Mononuclear cell (primary cell): ENCODE measurements around the gene DHX34. TPM values are rescaled to one million over a fixed set of nuclear protein-coding genes. Genes with fewer than 3 reads are reported as not detected.
"Not testable (repeated sequence)": the region's sequence is repeated elsewhere in the genome, so short reads cannot be mapped to it uniquely, and the experiment has no call there.

Experiments
- H3K27me3 ChIP-seq: 2 replicates; pipeline ENCODE4 v1.6.0; 2011; ENCODE audit warnings: low read length, control low read depth; ENCODE audit not compliant: insufficient read depth
- H3K4me1 ChIP-seq: 2 replicates; pipeline ENCODE4 v1.5.1; 2011; ENCODE audit warnings: mild to moderate bottlenecking, low read length, control low read depth; ENCODE audit not compliant: insufficient read depth
- H3K4me3 ChIP-seq: 2 replicates; pipeline ENCODE4 v1.5.1; 2011; ENCODE audit warnings: mild to moderate bottlenecking, low read length, moderate library complexity
- H3K9me3 ChIP-seq: 2 replicates; pipeline ENCODE4 v1.5.1; 2011; ENCODE audit warnings: low read depth, mild to moderate bottlenecking, control low read depth, low read length
- total RNA-seq: library from RNA; depleted of rRNA; stranded (reverse); fragments of >200 nt; gene quantifications from one replicate; pipeline ENCODE4 v1.2.3, GENCODE V29; 2012

The DHX34 gene
- total RNA-seq, result 12.9 TPM

DNA sequence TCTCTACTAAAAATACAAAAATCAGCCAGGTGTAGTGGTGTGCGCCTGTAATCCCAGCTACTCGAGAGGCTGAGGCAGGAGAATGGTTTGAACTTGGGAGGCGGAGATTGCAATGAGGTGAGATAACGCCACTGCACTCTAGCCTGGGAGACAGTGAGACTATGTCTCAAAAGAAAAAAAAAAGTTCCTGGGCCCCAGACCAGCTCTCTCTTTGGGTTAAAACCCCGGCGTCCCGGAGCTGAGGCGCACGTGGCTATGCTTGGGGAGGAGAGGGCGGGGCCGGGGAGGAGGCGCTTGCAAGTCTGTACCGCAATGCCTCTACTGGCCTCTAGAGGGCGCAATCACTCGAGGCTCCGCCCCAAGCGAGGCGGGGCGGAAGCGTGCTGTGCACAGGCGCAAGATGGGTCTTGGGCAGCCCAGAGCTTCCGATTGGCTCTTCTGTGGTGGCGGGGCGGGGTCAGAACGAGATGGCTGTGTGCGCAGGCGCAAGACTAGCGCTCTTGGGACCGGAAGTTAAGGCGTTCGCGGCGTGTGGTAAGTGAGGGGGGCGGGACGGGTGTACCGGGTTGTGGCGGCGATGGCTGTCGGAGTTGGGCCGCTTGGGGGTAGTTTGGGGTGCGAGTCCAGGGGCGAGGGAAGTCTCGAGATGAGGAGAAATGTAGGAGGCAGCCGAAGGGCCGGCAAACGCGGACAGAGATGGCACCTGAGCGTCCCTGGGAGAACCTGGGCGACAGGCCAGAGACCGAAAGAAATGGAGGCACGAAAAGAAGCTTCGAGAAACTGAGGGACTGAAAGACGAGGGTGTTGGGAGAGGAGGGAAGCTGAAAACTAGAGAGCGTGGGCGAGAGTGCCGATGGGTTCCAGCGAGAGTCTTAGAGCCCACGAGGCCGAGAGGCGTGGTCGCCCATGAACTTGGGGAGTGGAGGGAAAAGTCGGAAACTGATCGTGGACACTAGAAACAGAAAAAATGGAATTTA is at the start of gene DHX34:
Gene DHX34 (plus strand): TSS at position 497 of the 977 bp plus-strand sequence. CDS start 3,716 bp downstream, outside the sequence.
- peaks cover 40% of the 10 kb centered on the region for H3K4me1 ChIP-seq
- H3K9me3 ChIP-seq, result no peaks in the 10 kb centered on the region
- H3K4me3 ChIP-seq, result peak within 1 kb of the TSS; percentile 72
- H3K27me3 ChIP-seq, result no peaks in the 10 kb centered on the region

GRCh38 chr19:47300867-47301266 is 48.2 kb upstream of the DHX34 start:
- not testable (repeated sequence) for H3K9me3 ChIP-seq, H3K4me3 ChIP-seq, H3K27me3 ChIP-seq
- peaks cover 33% of the 10 kb centered on the region for H3K4me1 ChIP-seq

GRCh38 chr19:47302249-47302648 is 46.9 kb upstream of the DHX34 start:
- peaks cover 27% of the 10 kb centered on the region for H3K4me1 ChIP-seq
- H3K4me3 ChIP-seq, result no peak overlapping the region
- H3K9me3 ChIP-seq, result no peaks in the 10 kb centered on the region
- no peaks in the 10 kb centered on the region for H3K27me3 ChIP-seq

DNA sequence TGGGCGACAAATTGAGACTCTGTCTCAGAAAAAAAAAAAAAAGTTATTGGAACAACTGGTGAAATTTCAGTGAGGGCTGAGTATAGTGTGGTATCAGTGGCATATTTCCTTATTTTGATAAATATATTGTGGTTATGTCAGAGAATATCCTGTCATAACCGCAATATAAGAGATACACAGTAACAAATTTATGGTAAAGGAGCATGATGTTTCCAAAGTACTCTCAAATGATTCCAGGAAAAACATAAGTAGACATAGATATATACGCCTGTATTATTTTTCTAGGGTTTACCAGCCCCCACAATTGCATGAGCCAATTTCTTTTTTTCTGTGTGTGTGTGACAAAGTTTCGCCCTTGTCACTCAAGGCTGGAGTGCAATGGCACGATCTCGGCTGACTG is 45.1 kb upstream of the DHX34 start:
- Histone ChIP-seq H3K4me1 (peaks cover 34% of the 10 kb centered on the region), H3K9me3 (no peaks in the 10 kb centered on the region), H3K27me3 (no peaks in the 10 kb centered on the region), H3K4me3 (no peak overlapping the region)

DNA sequence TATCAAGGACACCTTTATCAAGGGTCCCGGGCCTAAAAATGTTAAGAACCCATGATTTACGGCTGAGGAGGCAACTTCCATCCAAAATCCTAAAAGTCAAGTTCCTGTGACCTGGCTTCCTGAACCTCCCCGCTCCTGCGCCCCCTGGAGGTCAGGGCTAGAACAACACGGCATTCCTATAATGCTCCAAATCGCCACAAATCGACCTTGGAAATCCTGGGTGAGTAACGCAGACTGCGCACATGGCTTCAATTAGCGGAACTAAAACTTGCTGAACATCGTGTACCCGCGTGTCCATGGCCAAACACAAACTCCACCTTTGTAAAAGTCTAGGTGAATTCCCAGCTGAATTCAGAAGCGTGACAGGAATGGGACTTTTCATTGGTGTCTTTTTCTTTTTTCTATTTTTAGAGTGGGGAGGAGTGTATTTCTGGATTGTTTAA is 43.8 kb upstream of the DHX34 start:
- Histone ChIP-seq H3K4me1 (peaks cover 37% of the 10 kb centered on the region), H3K9me3 (no peaks in the 10 kb centered on the region), H3K4me3 (no peak overlapping the region), H3K27me3 (no peaks in the 10 kb centered on the region)

DNA sequence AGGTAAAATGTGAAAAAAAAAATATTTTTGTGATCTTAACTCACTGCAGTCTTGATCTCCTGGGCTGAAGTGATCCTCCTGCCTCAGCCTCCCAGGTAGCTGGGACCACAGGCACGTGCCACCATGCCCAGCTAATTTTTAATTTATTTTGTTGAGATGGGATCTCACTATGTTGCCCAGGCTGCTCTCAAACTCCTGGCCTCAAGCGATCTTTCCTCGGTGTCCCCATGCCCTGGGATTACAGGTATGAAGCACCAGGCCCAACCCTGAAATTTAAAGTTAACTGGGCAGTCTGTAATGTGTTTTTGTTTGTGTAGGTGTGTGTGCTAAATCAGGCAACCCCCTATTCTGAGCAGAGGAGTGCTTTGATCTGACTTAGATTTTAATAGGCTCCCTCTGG is 42.8 kb upstream of the DHX34 start:
- H3K27me3 ChIP-seq, result no peaks in the 10 kb centered on the region
- H3K4me3 ChIP-seq, result no peak overlapping the region
- H3K4me1 ChIP-seq, result peaks cover 39% of the 10 kb centered on the region
- no peaks in the 10 kb centered on the region for H3K9me3 ChIP-seq

DNA sequence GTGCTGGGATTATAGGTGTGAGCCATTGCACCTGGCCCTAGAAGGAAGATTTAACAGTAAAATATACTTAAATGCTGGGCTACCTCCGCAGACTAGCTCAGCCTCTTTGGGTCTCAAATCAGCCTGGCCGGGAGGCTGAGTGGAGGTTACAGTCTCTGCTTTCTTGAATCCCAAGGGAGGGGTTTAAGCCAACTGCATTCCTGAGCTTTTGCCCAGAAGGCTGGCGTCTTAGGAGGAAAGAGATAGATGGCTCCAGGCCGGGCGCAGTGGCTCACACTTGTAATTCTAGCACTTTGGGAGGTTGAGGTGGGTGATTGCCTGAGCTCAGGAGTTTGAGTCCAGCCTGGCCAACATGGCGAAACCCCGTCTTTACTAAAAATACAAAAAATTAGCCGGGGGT is 40.1 kb upstream of the DHX34 start:
- H3K4me3 ChIP-seq, result no peak overlapping the region
- no peaks in the 10 kb centered on the region for H3K27me3 ChIP-seq
- H3K9me3 ChIP-seq, result no peaks in the 10 kb centered on the region
- peaks cover 55% of the 10 kb centered on the region for H3K4me1 ChIP-seq

GRCh38 chr19:47309608-47310007 is 39.5 kb upstream of the DHX34 start, which contains the start of gene C5AR1:
Gene C5AR1 (plus strand): TSS chr19:47309861. CDS start chr19:47309896, 35 bp downstream.
- Histone ChIP-seq H3K9me3 (no peaks in the 10 kb centered on the region), H3K4me3 (peak within 1 kb of the TSS; percentile 50), H3K4me1 (peaks cover 60% of the 10 kb centered on the region), H3K27me3 (no peaks in the 10 kb centered on the region)

DNA sequence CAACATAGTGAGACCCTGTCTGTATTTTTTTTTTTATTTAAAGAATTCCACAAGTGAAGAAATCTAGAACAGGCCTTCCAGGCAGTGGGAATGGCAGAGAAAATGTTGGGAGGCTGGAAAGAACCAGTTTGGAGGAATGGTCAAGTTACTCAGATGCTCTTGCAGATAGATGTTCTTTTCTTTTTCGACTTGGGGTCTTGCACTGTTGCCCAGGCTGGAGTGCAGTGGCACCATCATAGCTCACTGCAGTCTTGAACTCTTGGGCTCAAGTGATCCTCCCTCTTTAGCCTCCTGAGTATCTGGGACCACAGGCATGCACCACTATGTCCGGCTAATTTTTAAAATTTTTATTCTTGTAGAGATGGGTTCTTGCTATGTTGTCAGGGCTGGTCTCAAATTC is 38.8 kb upstream of the DHX34 start:
- H3K27me3 ChIP-seq, result no peaks in the 10 kb centered on the region

GRCh38 chr19:47310819-47311218 is 38.3 kb upstream of the DHX34 start:
- Histone ChIP-seq H3K4me3 (peak overlapping the region; percentile 50), H3K4me1 (peaks cover 63% of the 10 kb centered on the region), H3K27me3 (no peaks in the 10 kb centered on the region), H3K9me3 (no peaks in the 10 kb centered on the region)

More for the DNA sequence above, 38.8 kb upstream of the DHX34 start:
- H3K4me1 ChIP-seq, result peaks cover 63% of the 10 kb centered on the region
- no peaks in the 10 kb centered on the region for H3K9me3 ChIP-seq
- peak overlapping the region; percentile 50 for H3K4me3 ChIP-seq

- peaks cover 75% of the 10 kb centered on the region for H3K4me1 ChIP-seq
- H3K27me3 ChIP-seq, result peaks cover 2% of the 10 kb centered on the region
- no peaks in the 10 kb centered on the region for H3K9me3 ChIP-seq
- peak overlapping the region; percentile 50 for H3K4me3 ChIP-seq
Measured at GRCh38 chr19:47312366-47313006, 36.6 kb upstream of the DHX34 start.

DNA sequence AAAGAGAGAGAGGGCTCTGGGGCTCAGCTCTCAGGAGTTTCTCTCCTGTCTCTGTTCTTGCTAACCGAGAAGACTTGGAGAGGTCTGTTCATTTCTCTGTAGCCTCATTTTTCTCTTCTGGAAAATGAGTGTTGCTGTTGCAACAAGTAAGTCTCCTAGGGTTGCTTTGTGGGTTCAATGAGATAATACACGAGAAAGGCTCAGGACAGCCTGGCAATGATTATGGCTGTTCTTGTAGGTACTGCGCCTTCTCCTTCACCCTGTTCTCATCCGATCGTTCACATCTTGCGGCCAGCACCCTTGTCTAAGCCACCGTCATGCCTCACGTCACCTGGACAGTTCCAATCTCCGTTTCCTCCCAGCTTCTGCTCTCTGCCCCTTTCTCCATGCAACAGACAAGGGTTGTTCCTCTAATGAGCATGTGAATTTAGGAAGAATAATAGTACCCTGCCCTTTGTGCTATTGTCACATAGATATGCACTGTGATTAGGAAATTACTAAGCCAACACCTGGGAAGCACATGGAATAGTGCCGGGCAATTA is 35.3 kb upstream of the DHX34 start:
- Histone ChIP-seq H3K27me3 (peaks cover 2% of the 10 kb centered on the region), H3K4me3 (no peak overlapping the region), H3K9me3 (no peaks in the 10 kb centered on the region), H3K4me1 (peaks cover 69% of the 10 kb centered on the region)

GRCh38 chr19:47315125-47315821 is 33.8 kb upstream of the DHX34 start:
- Histone ChIP-seq H3K27me3 (peaks cover 2% of the 10 kb centered on the region), H3K4me3 (no peak overlapping the region), H3K4me1 (peaks cover 61% of the 10 kb centered on the region)

DNA sequence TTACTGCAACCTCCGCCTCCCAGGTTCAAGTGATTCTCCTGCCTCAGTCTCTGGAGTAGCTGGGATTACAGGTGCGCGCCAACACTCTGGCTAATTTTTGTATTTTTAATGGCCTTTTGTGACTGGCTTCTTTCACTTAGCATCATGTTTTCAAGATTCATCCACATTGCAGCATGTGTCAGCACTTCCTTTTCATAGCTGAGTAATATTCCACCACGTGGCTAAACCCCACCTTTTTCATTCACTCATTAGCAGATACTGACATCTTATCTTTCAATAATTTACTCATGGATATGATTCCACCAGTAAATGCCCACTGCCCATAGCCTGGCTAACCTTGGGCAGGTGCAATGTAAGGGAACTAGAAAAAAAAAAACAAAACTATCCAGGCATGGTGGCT is 32.6 kb upstream of the DHX34 start:
- Histone ChIP-seq H3K9me3 (no peaks in the 10 kb centered on the region), H3K4me3 (no peak overlapping the region), H3K27me3 (peaks cover 2% of the 10 kb centered on the region), H3K4me1 (peaks cover 65% of the 10 kb centered on the region)

More at GRCh38 chr19:47315125-47315821, 33.8 kb upstream of the DHX34 start:
- no peaks in the 10 kb centered on the region for H3K9me3 ChIP-seq
